GF-D8 (cell line): ENCODE data around the gene SLC25A38.

Source experiments
- DNase-seq: peaks from one replicate; lab custom pipeline; 2025; lab: John Stamatoyannopoulos, UW

Gene SLC25A38

DNA sequence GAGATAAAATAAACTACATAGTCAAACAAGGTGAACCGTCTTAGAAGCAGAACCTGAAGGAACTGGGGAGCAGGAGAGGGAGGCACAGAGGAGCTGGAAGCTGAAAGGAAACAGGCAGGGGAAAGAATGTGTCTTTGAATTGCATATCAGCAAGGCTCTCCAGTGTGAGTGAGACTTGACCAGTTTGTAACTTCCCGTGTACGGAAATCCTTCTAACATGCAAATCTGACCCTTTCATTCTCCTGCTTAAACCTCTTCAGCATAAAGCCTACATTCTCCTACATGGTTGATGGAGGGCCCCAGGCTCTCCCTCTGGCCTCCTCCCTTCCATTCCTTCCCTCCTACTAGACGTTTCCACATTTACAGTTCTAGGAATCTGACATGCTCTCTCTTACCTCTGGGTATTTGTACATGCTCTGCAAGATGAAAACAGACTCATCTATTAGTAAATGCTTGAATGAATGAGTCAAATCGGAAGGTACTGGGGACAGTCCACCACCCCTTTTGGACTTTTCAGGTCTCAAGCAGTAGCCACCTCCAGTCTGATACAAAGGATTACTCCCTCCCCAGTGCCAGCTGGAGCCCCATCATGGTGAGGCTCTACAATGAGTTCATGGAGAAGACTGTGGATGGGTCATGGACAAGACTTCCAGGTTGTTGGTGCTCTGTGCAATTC, 6.1 kb upstream of the SLC25A38 start:
- no peak for DNase-seq

DNA sequence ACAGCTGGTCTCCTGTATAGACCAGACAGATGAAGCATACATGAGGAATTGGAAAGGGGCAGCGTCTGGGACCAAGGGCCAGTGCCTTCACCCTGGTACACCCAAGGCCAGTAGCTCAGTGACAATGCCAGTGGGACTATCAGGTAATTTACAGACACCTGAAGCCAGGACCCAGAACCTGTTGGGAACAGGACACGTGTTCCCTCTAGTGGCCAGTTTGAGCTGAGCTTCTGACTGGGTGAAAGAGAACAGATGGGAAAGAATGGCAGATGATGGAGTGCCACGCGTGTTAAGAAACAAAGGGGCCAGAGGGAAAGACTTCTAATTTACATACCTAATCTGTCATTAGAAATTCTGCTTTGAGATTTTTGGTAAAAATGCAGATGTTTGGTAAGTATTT, 5.1 kb upstream of the SLC25A38 start:
- DNase-seq = no peak

DNA sequence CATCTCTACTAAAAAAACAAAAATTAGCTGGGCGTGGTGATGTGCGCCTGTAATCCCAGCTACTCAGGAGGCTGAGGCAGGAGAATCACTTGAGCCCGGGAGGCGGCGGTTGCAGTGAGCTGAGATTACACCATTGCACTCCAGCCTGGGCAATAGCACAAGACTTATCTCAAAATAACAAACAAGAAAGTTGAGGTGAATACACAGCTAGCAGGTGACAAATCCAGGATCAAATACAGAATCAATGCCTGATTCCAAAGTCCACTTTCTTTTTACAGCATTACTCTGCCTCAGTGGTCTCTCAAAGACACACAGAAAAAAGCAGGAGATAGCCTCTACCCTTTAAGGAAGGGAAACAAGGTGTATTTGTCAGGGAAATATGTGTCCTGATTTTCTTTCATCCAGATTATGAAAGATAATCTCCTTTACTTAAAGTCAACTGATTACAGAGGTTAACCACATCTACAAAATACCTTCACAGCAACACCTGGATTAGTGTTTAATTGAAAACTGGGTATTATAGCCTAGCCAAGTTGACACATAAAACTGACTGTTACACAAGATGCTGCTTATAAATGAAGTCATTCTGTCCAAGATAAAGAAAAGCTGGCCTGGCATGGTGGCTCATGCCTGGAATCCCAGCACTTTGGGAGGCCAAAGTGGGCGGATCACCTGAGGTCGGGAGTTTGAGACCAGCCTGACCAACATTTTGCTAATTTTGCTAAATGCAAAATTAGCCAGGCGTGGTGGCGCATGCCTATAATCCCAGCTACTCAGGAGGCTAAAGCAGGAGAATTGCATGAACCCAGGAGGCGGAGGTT, 4.0 kb upstream of the SLC25A38 start:
- no peak for DNase-seq

DNA sequence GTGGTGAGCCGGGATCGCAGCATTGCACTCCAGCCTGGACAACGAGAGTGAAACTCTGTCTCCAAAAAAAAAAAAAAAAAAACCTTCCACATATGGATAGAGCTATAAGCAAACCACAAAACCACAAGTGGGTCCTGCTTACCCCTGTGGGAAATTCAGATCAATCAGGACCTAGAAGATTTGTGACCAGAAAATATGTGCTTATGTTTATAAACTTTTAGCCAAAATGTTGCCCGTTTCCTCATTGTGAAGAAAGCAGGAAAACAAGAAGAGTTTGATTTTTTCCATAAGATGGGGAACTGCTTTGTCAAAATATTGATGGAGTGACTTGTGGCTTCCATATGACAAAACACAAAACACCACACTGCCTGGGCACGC, 3.4 kb upstream of the SLC25A38 start:
- DNase-seq = no peak

DNA sequence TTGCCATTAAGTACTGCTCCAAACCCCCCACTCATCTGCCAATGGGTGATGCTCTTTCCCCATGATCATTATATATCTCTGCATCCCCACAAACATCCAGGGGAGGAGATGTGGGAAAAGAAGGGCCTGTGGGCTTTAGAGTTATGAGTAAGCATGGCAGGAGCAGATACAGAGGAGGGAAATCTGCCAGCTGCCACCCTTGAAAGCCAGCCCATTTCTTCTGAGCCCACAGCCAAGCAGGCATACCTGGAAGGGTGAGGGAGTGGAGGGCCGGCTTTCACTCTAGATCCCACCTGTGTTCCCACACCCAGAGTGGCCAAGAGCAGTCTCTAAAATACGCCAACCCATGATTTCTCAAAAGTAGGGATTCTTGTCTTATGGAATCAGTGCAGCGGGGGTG, 1.7 kb upstream of the SLC25A38 start:
- no peak for DNase-seq

DNA sequence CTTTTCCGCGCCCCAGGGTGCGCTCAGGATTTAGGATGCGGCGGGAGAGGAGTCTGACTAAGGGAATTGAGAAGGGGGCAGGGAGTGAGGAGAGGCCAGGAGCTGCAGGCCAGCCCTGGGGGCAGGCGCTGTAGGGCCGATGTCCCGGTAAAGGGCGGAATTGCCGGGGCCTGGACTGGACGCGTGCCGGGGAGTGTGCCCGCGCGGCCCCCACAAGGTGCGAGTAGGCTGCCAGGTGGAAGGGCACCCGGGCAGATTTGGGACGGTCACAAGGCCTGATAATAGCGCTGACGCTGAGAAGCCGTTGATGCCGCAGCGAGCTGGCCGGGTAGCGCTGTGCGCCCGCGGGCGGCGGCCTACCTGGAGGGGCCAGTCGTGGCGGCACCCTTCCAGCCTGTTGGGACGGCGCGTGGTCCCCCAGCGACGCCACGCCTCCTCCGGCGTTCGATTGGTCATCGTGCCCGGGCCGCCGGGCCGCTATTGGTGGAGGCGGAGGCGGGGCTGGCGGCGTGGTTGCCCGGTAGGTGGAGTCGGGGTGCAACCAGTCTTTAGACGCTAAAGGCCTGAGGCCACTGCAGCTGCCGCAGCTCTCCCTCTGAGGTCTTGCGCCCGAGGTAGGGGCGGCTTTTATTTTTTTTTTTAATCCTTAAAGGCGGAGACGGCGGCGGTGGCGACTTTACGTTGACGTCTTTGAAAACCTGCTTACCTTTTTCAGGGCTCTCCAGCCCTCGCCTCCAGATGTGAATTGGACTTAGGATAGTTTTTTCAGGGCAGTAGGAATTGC, 903 bp downstream of the SLC25A38 start:
- DNase-seq = no peak

DNA sequence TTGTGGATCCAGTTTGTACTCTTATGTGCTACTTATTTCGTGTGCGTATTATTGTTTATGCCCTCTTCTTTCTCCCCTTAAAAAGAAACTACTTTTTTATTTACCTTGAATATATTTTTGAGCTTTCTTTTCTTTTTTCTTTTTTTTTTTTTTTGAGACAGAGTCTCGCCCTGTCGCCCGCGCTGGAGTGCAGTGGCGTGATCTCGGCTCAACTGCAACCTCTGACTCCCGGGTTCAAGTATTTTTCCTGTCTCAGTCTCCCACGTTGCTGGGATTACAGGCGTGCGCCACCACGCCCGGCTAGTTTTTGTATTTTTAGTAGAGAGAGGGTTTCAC, 1.5 kb downstream of the SLC25A38 start:
- DNase-seq = no peak

DNA sequence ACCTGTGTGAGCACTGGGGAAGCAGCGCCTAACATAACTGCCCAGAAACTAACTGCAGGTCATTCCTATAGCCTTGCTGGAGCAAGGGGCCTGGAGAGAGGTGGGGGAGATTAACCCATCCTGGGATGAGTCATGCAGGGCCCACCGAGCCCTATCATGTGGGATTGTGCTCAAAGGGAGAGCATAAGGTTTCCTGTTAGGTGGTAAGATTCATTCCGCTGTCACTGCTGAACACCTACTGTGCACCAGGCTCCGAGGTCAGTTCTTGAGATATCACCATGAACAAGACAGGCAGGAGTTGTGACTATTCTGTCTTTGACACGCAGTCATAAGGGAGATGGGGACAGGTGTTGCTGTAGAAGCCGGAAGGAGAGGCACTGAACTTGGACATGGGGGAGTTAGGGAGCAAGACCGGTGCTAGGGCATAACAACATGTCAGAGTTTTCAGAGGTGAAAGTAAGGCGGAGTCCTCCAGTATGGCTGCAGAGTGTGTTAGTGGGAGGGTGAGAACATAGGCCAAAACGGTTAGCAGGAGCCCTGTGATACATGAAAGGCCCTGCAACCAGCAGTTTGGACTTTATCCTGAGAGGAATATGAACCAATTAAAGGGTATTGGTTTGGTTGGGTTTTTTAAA, 2.4 kb downstream of the SLC25A38 start:
- DNase-seq = no peak

DNA sequence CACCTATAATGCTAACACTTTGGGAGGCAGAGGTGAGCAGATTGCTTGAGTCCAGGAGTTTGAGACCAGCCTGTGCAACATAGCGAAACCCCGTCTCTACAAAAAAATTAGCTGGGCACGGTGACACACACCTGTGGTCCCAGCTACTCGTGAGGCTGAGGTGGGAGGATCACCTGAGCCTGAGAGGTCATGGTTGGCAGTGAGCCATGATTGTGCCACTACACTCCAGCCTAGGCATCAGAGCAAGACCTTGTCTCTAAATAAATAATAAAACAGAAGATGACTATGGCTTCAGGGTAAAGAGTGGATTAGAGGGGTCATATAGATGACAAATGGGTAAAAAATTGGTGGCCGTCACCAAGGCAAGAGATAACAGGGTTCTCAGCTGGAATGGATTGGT, 3.1 kb downstream of the SLC25A38 start:
- no peak for DNase-seq

DNA sequence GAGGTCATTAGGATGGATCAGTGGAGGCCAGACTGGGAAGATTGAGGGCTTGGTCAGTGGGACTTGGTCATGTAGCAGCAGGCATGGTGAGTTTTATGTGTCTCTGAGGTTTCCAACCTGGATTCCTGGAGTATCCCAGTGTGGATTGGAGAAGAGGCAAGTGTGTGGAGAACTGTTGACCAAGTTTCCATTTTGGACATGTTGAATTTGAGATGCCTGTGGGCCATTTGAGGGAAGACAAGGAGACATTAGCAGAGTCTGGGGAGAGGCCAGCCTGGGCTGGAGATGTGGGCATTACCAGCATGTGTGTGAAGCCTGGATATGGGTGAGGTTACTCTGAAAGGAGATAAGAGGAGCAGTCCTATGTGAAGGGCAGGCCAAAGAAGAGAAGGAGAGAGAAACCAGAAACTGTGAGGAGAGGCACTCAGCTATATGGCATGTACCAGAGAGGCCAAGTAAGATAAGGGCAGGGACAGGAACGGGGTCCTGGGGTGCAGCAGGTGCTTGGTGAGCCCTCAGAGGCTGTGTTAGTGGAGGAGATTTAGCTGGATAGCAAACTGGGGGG, 4.3 kb downstream of the SLC25A38 start:
- DNase-seq = no peak

DNA sequence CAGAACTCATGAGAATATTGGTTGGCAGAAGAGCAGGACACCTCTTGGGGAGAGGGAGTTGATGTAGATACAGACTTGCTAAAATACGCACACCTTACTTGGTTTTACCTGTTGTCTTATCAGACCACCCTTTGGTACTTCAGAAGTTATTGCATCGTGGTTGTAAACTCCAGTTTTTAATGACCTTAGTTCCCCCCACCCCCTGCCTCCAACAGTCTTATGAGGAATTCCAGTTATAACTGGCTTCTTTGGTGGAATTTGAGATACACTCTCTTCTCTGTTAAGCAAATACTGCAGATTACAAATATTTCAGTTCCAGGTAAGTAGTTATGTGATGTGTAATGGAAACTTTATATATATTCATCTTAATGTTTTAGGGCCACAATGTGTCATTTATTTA, 5.0 kb downstream of the SLC25A38 start:
- DNase-seq = no peak

DNA sequence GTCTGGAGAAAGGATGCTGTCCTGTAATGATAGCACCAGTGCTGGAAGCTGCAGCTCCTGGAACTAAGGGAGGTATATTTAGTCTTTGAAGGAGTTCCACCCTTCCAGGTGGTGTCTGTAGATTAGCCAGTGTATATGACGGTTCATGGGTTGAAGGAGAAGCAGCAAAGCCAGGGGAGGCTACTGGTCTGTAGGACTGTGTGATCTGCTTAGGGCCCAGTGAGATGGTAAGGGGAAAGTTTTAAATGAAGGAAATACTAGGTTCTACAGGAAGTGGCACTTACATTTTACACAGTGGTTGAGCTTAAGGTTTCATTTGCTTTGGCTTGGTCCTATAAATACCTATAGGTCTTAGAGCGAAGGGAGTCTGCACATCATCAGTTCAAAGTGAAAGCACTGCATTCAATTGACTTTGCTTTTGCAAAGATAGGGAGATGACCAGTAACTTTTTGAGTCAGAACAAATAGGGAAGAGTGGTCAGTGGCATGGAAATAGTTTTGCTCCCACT, 5.6 kb downstream of the SLC25A38 start:
- DNase-seq = no peak

DNA sequence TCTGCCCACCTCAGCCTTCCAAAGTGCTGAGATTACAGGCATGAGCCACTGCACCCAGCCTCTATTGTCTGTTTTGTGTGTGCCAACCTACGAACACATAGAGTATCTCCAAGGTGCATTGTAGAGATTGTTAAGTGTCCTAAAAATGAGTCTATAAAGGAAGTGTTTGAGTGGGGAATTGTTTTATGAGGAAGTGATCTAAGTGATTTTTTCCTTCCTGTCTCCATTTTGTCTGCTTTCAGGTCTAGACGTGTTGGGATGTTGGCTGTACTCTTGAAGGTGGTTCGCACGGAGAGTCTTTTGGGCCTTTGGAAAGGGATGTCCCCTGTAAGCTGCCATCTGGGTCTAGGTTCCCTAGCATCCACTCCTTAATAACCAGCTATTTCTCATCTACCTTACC, 7.0 kb downstream of the SLC25A38 start:
- no peak for DNase-seq

DNA sequence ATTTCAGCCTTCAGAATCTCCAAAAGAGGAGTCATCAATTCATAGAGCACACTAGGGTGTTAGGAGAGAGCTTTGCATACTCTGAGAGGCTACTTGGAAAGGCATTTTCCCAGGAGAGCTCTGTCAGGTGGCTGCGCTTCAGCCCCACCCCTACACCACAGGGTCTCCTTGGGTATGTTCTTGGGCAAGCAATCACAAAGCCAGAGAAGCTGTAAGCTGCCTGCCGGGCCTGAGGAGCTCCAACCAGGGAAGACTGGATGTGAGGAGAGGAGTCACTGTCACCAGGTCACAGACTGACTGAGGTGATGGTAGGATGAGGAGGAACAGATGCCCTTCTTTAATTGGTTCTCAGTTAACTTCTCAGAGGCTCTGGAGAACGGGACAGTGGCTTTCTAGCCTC, 13.5 kb downstream of the SLC25A38 start:
- no peak for DNase-seq

DNA sequence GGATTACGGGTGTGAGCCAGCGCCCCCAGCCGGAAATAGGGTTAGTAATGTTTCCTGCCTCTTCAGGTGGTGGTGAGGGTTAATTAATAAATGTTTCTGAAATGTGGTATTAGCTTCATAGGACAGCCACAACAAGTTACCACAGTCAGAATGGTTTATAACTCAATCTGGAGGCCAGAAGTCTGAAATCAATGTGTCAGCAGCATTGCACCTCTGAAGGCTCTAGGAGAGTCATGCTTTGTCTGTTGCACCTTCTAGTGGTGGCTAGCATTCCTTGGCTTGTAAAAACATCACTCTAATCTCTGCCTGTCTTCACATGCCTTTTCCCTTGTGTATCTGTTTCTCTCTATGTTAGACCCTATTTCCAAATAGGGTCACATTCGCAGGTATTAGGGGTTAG, 15.5 kb downstream of the SLC25A38 start:
- DNase-seq = no peak

DNA sequence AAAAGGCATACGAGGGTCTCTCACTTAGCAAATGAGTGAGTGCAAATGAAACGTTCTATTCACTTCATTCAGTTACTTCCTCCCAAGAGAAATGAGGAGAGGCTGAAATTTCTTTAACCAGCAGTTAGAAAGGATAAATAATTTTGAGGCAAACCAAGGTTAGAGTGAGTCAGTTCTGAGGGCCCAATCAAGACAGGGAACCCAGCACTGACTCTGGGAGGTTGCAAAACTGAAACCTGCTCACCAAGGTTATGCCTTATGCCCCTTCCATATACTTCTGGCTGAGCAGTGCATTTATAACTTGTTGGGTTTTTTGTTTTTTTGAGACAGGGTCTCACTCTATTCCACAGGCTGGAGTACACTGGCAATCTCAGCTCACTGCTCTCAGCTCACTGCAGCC, 18.8 kb downstream of the SLC25A38 start:
- DNase-seq = no peak

DNA sequence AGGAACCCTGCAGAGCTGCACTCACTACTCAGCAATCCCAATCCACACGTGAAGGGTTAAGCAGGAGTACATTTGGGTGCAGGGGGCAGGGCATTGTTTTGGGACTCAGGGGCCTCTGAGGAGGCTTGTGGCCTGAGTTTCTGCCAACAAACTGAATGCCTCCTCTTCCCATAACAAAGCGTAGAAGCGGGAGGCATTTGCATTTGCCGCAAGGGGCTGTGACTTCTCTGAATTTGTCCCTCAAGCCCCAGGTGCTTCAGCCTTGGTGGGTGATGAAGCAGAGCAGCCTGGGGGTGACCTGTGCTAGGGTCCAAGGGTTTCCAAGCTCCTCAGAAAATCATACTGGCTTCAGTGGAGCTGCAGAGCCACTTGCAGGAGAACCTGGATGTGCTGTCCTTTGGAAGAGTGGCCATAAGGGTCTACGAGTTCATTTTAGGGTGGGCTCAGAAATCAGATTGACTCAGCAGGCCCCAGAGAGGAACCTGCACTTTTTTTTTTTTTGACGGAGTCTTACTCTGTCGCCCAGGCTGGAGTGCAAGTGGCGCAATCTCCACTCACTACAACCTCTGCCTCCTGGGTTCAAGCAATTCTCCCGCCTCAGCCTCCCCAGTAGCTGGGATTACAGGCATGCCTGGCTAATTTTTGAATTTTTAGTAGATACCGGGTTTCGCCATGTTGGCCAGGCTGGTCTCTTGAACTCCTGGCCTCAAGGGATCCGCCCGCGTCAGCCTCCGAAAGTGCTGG, 21.9 kb downstream of the SLC25A38 start:
- no peak for DNase-seq

DNA sequence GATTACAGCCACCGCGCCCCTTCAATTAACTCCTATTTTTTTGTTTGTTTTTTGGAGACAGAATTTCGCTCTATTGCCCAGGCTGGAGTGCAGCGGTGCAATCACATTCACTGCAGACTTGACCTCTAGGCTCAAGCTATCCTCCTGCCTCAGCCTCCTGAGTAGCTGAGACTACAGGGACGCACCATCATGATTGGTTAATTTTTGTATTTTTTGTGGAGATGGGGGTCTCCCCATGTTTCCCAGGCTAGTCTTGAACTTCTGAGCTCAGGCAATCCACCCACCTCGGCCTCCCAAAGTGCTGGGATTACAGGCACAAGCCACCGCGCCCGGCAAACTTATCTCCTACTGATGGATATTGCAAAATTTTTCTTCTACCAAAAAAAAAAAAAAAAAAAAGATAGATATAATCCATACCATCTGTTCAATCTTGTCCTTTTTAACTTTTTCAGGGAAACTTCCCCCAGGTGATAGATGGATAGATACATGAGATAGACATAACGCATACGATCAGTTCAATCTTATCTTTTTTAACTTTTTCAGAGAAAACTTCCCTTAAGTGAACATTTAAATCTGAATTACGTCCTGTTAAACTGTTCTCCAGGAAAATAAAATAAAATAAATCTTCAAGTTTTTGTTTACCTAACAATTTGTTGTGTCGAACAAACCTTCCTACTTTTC, 22.7 kb downstream of the SLC25A38 start:
- no peak for DNase-seq

DNA sequence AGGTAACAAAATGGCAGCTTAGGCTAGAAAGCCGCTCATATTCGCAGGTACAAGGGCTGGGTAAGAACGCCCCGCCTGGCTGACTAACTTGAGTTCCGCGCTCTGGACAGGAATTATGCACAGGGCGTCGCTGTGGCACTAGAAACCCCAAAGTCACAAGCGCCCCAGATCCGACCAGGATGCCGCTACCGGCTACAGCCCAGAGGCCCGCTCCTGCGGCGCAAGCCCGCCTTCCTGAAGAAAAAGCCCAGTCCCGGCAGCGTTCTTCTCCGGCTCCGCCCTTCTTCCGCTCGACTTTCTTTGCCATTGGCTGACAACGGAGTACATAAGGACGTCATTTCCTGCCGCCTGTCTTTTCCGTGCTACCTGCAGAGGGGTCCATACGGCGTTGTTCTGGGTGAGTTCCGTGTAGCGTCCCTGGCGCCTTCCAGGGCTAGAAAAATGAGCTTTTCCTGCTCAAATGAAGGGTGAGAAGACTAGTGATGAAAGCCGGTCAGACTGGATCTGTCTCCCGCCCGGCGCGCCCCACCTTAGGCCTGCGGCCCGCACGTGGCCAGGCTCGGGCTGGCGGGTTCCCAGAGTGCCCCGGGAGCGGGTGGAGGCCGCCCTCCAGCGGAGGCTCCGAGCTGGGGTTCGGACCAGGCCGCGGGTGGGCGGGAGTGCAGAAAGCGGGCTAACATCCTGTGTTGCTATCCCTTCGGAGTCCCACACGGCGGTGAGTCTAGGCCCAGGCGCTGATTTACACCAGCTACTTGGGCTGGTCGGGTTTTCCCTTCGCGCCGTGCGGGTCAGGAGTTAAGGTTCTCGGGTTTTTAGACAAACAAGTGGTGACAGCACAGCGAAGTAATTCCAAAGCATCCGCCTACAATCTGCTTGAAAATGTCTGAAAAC, 23.4 kb downstream of the SLC25A38 start, which contains the start of gene RPSA:
TSS of gene RPSA (plus strand) at position 353 of the 891 bp plus-strand sequence. CDS start 934 bp downstream, outside the sequence.
- peak; percentile 96 for DNase-seq

DNA sequence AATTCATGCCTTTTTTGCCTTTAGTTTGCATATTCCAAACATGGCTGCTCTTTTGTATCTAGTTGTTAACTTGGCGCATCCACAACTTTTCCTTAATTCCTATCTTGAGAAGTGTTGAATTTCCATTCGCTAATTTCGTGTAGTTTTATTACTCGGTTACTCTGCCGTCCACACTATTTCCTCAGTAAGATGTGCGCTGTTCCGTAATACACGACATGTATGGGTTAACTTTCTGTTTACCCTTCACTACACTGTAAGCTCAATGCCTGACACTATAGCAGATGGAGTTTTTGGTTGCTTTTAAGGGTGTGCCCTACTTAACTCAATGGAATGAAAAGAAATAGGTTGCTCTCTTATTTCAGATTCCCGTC, 24.1 kb downstream of the SLC25A38 start:
- DNase-seq = no peak
